Natural killer cell (primary cell): ENCODE measurements around the gene IL13RA1. TPM values are rescaled to one million over a fixed set of nuclear protein-coding genes. Genes with fewer than 3 reads are reported as not detected.

ENCODE experiments used
- ATAC-seq, 3 donors: fragments of 150-1000 bp in 2 of 3; fragments of 200-7000 bp in 1 of 3; cut with Tn5 transposase; 1 replicate in 1 of 3; 2 replicates in 2 of 3; pipeline ENCODE4 v1.10.0; 2021; ENCODE audit warnings: mild to moderate bottlenecking in 2 of 3, moderate library complexity in 2 of 3
- DNase-seq, 2 donors: peaks; one replicate each; pipeline versions ENCODE4 v3.0.0 to v3.0.0-alpha.2; 2013 to 2021; ENCODE audit warnings: mixed read lengths in 1 of 2
- H3K27ac ChIP-seq: one replicate; pipeline ENCODE4 v1.5.1; 2013; ENCODE audit warnings: mild to moderate bottlenecking, low read length
- H3K27me3 ChIP-seq: one replicate; pipeline ENCODE4 v1.6.1; 2013; ENCODE audit warnings: low read length; ENCODE audit not compliant: control insufficient read depth, insufficient read depth
- H3K36me3 ChIP-seq: one replicate; pipeline ENCODE4 v1.6.1; 2013; ENCODE audit warnings: low read length; ENCODE audit not compliant: control insufficient read depth, insufficient read depth
- H3K4me1 ChIP-seq: one replicate; pipeline ENCODE4 v1.6.1; 2013; ENCODE audit warnings: low read length; ENCODE audit not compliant: control insufficient read depth, insufficient read depth
- H3K4me3 ChIP-seq: one replicate; pipeline ENCODE4 v1.5.1; 2013; ENCODE audit warnings: low read length
- H3K9me3 ChIP-seq: one replicate; pipeline ENCODE4 v1.6.1; 2013; ENCODE audit warnings: low read length; ENCODE audit not compliant: control insufficient read depth, insufficient read depth
- H3K27ac Mint-ChIP-seq, 2 donors: one replicate each; pipeline ENCODE4 v1.8.0; 2022; ENCODE audit warnings: mild to moderate bottlenecking in 2 of 2, mixed read lengths in 2 of 2, moderate library complexity in 1 of 2
- H3K27me3 Mint-ChIP-seq, 2 donors: one replicate each; pipeline ENCODE4 v1.8.0; 2022; ENCODE audit warnings: low read depth in 2 of 2, mixed read lengths in 2 of 2
- H3K36me3 Mint-ChIP-seq: one replicate; pipeline ENCODE4 v1.8.0; 2022; ENCODE audit warnings: mixed read lengths
- H3K4me1 Mint-ChIP-seq, 2 donors: one replicate each; pipeline ENCODE4 v1.8.0; 2022; ENCODE audit warnings: mixed read lengths in 2 of 2
- H3K4me3 Mint-ChIP-seq: one replicate; pipeline ENCODE4 v1.8.0; 2022; ENCODE audit warnings: mild to moderate bottlenecking, moderate library complexity, mixed read lengths
- H3K9me3 Mint-ChIP-seq, 2 donors: one replicate each; pipeline ENCODE4 v1.8.0; 2022; ENCODE audit warnings: mixed read lengths in 2 of 2
- WGBS: methylation state at CpG from one replicate; pipeline ENCODE4 v1.1.7; 2013; ENCODE audit warnings: missing lambda C conversion rate; ENCODE audit not compliant: insufficient coverage; 5-methylcytosine and 5-hydroxymethylcytosine counted together
- intact Hi-C: fragments of 100-400 bp; cut with micrococcal nuclease; formaldehyde crosslinking; loops from one replicate; pipeline ENCODE4 v1.14.2; 2022
- total RNA-seq, 4 donors: library from RNA; stranded (reverse); fragments of 120-200 nt in 1 of 4; gene quantifications; one replicate each; pipeline versions ENCODE4 v1.2.3 to v1.2.4, GENCODE V29; 2013 to 2022
- TF ChIP-seq, protein P1 (sequence below): fragments of 200-600 bp; IDR thresholded peaks from one replicate; pipeline ENCODE4 v1.8.0; 2022; ENCODE audit warnings: antibody characterized with exemption

Gene IL13RA1
- total RNA-seq, 3 donors from 2014 or later (not counting 1 experiment from before 2014, with no cell fraction given): 1.5 to 3.3 (median 2.4) TPM

GRCh38 chrX:118756101-118756500 lies 28.7 kb downstream of the IL13RA1 start:
- TF ChIP-seq, protein P1, sequence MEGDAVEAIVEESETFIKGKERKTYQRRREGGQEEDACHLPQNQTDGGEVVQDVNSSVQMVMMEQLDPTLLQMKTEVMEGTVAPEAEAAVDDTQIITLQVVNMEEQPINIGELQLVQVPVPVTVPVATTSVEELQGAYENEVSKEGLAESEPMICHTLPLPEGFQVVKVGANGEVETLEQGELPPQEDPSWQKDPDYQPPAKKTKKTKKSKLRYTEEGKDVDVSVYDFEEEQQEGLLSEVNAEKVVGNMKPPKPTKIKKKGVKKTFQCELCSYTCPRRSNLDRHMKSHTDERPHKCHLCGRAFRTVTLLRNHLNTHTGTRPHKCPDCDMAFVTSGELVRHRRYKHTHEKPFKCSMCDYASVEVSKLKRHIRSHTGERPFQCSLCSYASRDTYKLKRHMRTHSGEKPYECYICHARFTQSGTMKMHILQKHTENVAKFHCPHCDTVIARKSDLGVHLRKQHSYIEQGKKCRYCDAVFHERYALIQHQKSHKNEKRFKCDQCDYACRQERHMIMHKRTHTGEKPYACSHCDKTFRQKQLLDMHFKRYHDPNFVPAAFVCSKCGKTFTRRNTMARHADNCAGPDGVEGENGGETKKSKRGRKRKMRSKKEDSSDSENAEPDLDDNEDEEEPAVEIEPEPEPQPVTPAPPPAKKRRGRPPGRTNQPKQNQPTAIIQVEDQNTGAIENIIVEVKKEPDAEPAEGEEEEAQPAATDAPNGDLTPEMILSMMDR: no peak
- no peak overlapping the region for H3K4me3 Mint-ChIP-seq
- no peak overlapping the region for H3K4me3 ChIP-seq
- H3K36me3 ChIP-seq: no peaks in the 10 kb centered on the region
- no peak overlapping the region for H3K27ac Mint-ChIP-seq
- peaks cover 0 to 7% of the 10 kb centered on the region in 2 donors for H3K4me1 Mint-ChIP-seq
- H3K27ac ChIP-seq: no peak overlapping the region
- H3K36me3 Mint-ChIP-seq: no peaks in the 10 kb centered on the region
- H3K27me3 ChIP-seq: no peaks in the 10 kb centered on the region
- DNase-seq (no peak), ATAC-seq (no peak)
- H3K9me3 ChIP-seq: no peaks in the 10 kb centered on the region
- H3K4me1 ChIP-seq: no peaks in the 10 kb centered on the region
- no peaks in the 10 kb centered on the region for H3K9me3 Mint-ChIP-seq
- WGBS: 83% methylated on average over 2 of the region's 2 CpGs
- intact Hi-C loops: no loop called here
- H3K27me3 Mint-ChIP-seq: peaks cover 6 to 11% of the 10 kb centered on the region in 2 donors

DNA sequence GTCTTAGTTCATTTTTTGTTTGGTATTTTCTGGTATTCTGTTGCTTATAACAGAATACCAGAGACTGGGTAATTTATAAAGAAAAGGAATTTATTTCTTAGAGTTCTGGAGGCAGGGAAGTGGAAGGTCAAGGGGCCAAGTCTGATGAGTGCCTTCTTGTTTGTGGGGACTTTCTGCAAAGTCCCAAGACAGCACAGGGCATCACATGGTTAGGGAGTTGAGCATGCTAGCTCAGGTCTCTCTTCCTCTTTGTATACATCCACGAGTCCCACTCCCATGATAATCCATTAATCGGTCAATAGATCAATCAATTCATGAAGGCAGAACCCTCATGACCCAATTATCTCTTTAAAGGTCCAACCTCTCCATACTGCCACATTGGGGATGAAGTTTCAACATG lies 31.1 kb downstream of the IL13RA1 start:
- Histone ChIP-seq H3K9me3 (no peaks in the 10 kb centered on the region), H3K27ac (no peak overlapping the region), H3K4me1 (no peaks in the 10 kb centered on the region), H3K27me3 (no peaks in the 10 kb centered on the region), H3K4me3 (no peak overlapping the region), H3K36me3 (no peaks in the 10 kb centered on the region)
- ATAC-seq (no peak), DNase-seq (no peak)
- intact Hi-C loops: no loop called here
- Mint-ChIP-seq H3K4me1 (no peaks in the 10 kb centered on the region), H3K27me3 (peaks cover 6 to 11% of the 10 kb centered on the region in 2 donors), H3K27ac (no peak overlapping the region), H3K4me3 (no peak overlapping the region), H3K36me3 (no peaks in the 10 kb centered on the region), H3K9me3 (no peaks in the 10 kb centered on the region)
- WGBS: no CpG with 5 or more reads among the region's 2 CpGs
- TF ChIP-seq, protein P1: no peak

- DNase-seq: no peak
- Histone ChIP-seq H3K9me3 (no peaks in the 10 kb centered on the region), H3K4me3 (no peak overlapping the region), H3K4me1 (no peaks in the 10 kb centered on the region), H3K27ac (no peak overlapping the region), H3K27me3 (no peaks in the 10 kb centered on the region), H3K36me3 (no peaks in the 10 kb centered on the region)
- H3K27ac Mint-ChIP-seq: no peak overlapping the region
- no peaks in the 10 kb centered on the region for H3K9me3 Mint-ChIP-seq
- intact Hi-C loops: no loop called here
- no peak for ATAC-seq
- H3K36me3 Mint-ChIP-seq: no peaks in the 10 kb centered on the region
- peaks cover 6 to 11% of the 10 kb centered on the region in 2 donors for H3K27me3 Mint-ChIP-seq
- TF ChIP-seq, protein P1: no peak
- whole genome bisulfite sequencing: no CpG with 5 or more reads among the region's 3 CpGs
- H3K4me3 Mint-ChIP-seq: no peak overlapping the region
- no peaks in the 10 kb centered on the region for H3K4me1 Mint-ChIP-seq
Observed at GRCh38 chrX:118760025-118760424, 32.6 kb downstream of the IL13RA1 start.
